GM23338 (cell line): ENCODE results near the gene ATP2B1.

Experiments used
- EZH2 ChIP-seq: fragments of 200-600 bp; sonication (generic); IDR thresholded peaks from one replicate; pipeline ENCODE4 v1.8.0; 2017; ENCODE audit warnings: antibody characterized with exemption, mild to moderate bottlenecking, low read depth; ENCODE audit not compliant: unreplicated experiment
- JUNB ChIP-seq: IDR thresholded peaks from one replicate; pipeline ENCODE4 v1.6.1; 2016; ENCODE audit warnings: antibody characterized with exemption; ENCODE audit not compliant: unreplicated experiment
- NANOG ChIP-seq: IDR thresholded peaks from 2 replicates; pipeline ENCODE4 v1.6.1; 2016; ENCODE audit warnings: antibody characterized with exemption, borderline replicate concordance
- POLR2AphosphoS5 ChIP-seq: IDR thresholded peaks from 2 replicates; pipeline ENCODE4 v1.6.1; 2016; ENCODE audit warnings: antibody characterized with exemption, low read depth
- REST ChIP-seq: IDR thresholded peaks from one replicate; pipeline ENCODE4 v1.6.1; 2018; ENCODE audit warnings: antibody characterized with exemption; ENCODE audit not compliant: unreplicated experiment
- ZNF114 ChIP-seq: fragments of 250-450 bp; sonication (Bioruptor Pico); IDR thresholded peaks from 2 replicates; pipeline ENCODE4 v1.5.0; 2020; ENCODE audit warnings: mild to moderate bottlenecking, moderate library complexity
- ZNF331 ChIP-seq: fragments of 250-450 bp; sonication (Bioruptor Pico); IDR thresholded peaks from 2 replicates; pipeline ENCODE4 v1.5.0; 2020; ENCODE audit warnings: low read depth, mild to moderate bottlenecking, moderate library complexity
- TF ChIP-seq, protein P1 (sequence below), 2 experiments: fragments of 200-600 bp in 1 of 2; sonication (generic) in 1 of 2; conservative IDR thresholded peaks; 2 replicates each; pipeline versions ENCODE4 v1.5.1 to v1.6.1; 2016 to 2017; ENCODE audit warnings: antibody characterized with exemption in 2 of 2, low read depth in 2 of 2, mild to moderate bottlenecking in 2 of 2, moderate library complexity in 1 of 2
- TF ChIP-seq, protein P2 (sequence below): IDR thresholded peaks from 2 replicates; pipeline ENCODE4 v1.6.1; 2016; ENCODE audit warnings: antibody characterized with exemption

GRCh38 chr12:89567691-89568239 is 140.9 kb downstream of the ATP2B1 start:
- TF ChIP-seq REST (no peak), EZH2 (no peak), JUNB (no peak), ZNF331 (CRISPR knock-in tag) (no peak), ZNF114 (CRISPR knock-in tag) (no peak), NANOG (no peak), POLR2AphosphoS5 (no peak)
- TF ChIP-seq, protein P1, sequence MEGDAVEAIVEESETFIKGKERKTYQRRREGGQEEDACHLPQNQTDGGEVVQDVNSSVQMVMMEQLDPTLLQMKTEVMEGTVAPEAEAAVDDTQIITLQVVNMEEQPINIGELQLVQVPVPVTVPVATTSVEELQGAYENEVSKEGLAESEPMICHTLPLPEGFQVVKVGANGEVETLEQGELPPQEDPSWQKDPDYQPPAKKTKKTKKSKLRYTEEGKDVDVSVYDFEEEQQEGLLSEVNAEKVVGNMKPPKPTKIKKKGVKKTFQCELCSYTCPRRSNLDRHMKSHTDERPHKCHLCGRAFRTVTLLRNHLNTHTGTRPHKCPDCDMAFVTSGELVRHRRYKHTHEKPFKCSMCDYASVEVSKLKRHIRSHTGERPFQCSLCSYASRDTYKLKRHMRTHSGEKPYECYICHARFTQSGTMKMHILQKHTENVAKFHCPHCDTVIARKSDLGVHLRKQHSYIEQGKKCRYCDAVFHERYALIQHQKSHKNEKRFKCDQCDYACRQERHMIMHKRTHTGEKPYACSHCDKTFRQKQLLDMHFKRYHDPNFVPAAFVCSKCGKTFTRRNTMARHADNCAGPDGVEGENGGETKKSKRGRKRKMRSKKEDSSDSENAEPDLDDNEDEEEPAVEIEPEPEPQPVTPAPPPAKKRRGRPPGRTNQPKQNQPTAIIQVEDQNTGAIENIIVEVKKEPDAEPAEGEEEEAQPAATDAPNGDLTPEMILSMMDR (conservative IDR thresholded peaks at IDR 0.05; ENCODE audit: low read depth in 2 of 2): no peak
- TF ChIP-seq, protein P2, sequence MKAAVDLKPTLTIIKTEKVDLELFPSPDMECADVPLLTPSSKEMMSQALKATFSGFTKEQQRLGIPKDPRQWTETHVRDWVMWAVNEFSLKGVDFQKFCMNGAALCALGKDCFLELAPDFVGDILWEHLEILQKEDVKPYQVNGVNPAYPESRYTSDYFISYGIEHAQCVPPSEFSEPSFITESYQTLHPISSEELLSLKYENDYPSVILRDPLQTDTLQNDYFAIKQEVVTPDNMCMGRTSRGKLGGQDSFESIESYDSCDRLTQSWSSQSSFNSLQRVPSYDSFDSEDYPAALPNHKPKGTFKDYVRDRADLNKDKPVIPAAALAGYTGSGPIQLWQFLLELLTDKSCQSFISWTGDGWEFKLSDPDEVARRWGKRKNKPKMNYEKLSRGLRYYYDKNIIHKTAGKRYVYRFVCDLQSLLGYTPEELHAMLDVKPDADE: no peak
